Ramos (cell line): ENCODE data around the gene RAD54L2.
"Not testable (repeated sequence)": the region's sequence is repeated elsewhere in the genome, so short reads cannot be mapped to it uniquely, and the experiment has no call there.

Source experiments
- in situ Hi-C: fragments of 300-500 bp; cut with MboI; formaldehyde crosslinking; loops from one replicate; pipeline ENCODE4 v1.14.3; 2022; ENCODE audit warnings: low sequenced_read_pairs; ENCODE audit not compliant: unreplicated experiment

RAD54L2 gene, protein sequence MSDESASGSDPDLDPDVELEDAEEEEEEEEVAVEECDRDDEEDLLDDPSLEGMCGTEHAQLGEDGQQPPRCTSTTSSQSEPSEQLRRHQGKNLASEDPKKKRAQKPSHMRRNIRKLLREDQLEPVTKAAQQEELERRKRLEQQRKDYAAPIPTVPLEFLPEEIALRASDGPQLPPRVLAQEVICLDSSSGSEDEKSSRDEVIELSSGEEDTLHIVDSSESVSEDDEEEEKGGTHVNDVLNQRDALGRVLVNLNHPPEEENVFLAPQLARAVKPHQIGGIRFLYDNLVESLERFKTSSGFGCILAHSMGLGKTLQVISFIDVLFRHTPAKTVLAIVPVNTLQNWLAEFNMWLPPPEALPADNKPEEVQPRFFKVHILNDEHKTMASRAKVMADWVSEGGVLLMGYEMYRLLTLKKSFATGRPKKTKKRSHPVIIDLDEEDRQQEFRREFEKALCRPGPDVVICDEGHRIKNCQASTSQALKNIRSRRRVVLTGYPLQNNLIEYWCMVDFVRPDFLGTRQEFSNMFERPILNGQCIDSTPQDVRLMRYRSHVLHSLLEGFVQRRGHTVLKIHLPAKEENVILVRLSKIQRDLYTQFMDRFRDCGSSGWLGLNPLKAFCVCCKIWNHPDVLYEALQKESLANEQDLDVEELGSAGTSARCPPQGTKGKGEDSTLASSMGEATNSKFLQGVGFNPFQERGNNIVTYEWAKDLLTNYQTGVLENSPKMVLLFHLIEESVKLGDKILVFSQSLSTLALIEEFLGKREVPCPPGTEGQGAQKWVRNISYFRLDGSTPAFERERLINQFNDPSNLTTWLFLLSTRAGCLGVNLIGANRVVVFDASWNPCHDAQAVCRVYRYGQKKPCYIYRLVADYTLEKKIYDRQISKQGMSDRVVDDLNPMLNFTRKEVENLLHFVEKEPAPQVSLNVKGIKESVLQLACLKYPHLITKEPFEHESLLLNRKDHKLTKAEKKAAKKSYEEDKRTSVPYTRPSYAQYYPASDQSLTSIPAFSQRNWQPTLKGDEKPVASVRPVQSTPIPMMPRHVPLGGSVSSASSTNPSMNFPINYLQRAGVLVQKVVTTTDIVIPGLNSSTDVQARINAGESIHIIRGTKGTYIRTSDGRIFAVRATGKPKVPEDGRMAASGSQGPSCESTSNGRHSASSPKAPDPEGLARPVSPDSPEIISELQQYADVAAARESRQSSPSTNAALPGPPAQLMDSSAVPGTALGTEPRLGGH (N-terminal part only)

GRCh38 chr3:51538459-51539290 lies at the start of gene RAD54L2:
Gene RAD54L2, plus strand, starts transcription at chr3:51538719. Its CDS starts 51,702 bp downstream, at chr3:51590421.
- in situ Hi-C loops: no loop called here

DNA sequence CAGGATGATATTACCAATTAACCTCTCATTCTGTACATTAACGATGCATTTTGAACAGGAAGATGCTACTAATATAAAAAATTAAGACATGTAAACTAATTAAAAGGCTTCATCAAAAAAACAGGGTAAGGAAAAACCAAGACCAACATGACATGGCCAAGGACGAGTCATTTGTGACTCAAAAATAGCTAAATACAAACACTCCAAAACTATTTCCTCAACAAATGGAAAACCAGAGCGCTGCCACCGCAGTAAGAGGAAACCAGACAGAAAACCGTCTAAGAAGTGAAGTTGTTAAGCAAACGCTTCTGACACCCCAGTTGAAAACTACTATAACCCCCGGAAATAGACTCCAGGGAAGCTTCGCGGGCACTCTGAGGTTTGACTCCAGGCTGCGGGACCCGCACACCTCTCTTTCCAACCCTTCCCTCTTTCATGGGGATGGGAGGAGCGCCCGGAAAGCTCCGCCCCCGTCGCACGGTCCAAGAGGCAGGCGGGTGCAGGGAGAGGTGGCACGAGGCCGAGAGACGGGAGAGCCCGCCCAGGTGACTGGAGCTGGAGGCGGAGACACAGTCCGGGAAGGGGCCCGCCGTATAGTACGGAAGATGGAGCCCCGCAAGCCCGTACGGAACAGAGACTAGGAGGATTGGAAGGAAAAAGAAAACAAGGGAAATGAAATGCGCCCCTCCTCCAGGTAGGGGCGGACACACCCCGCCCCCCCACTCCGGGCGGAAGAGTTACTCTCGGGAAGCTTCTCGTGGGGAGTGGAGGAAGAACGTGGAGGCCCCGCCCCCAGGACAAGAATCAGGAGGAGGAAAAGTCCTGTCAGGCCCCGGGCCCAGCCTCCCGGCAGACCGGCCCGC lies 39.4 kb upstream of the RAD54L2 start:
- in situ Hi-C loops: no loop called here

- in situ Hi-C loops: loop anchor here (5.0 to 10.0 kb wide), 2 partner anchors 182 to 304 kb away; no protein-coding TSS in a partner anchor
Observed at GRCh38 chr3:51500632-51501131, 37.8 kb upstream of the RAD54L2 start.

- in situ Hi-C loops: loop anchor here (5.0 to 10.0 kb wide), 2 partner anchors 180 to 303 kb away; no protein-coding TSS in a partner anchor
Observed at GRCh38 chr3:51501833-51502561, 36.5 kb upstream of the RAD54L2 start.

DNA sequence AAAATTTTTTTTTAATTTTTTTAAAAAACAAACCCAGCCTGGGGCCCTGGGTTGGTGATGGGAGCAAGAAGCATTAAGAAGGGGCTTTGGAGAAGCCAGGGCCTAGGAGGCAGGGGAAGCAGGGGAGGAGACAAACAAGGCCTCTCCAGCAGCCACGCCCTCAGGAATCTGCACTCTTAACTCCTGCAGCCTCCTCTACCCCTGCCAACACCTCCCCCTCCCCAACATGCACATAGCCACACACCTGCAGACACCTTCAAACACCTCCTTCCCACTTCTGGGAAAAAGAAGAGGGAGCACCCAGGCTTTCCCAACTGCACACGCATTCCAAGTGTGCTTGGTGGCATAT lies 36.0 kb upstream of the RAD54L2 start:
- in situ Hi-C loops: loop anchor here (5.0 to 10.0 kb wide), 2 partner anchors 180 to 302 kb away; no protein-coding TSS in a partner anchor

DNA sequence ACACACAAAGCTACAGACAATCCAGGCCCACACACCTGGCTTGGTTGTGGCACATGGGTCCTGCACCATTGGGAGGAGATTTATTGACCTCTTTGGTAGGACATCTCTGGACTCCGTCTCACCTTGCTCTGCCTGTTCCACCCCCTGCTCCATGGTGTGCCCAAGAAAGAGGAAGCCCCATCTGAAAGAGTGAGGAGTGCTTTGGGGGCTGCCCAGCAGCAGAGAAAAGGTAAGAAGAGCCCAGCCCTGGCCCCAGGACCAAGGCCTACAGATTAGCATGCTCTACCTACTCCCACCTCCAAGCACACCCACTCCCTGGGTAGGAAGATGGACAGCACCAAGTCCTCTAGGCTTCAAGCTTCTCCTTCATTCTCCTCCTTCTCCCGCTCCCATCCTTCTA lies 35.5 kb upstream of the RAD54L2 start:
- in situ Hi-C loops: loop anchor here (5.0 to 10.0 kb wide), 2 partner anchors 179 to 302 kb away; no protein-coding TSS in a partner anchor

DNA sequence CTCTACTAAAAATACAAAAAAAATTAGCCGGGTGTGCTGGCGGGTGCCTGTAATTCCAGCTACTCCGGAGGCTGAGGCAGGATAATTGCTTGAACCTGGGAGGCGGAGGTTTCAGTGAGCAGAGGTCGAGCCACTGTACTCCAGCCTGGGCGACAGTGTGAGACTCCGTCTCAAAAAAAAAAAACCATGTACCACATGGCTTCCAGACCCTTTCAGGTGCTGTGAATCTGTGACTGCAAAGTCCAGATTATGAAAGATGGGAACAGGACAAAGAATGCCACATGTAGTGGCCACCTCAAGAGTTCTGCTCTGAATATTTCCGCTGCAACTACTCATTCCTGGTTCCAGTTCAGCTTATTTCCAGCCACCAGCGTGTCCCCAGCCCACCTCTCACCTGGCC lies 30.3 kb upstream of the RAD54L2 start:
- in situ Hi-C loops: loop anchor here (10.0 kb wide), 1 partner anchor 297 kb away; no protein-coding TSS in a partner anchor

DNA sequence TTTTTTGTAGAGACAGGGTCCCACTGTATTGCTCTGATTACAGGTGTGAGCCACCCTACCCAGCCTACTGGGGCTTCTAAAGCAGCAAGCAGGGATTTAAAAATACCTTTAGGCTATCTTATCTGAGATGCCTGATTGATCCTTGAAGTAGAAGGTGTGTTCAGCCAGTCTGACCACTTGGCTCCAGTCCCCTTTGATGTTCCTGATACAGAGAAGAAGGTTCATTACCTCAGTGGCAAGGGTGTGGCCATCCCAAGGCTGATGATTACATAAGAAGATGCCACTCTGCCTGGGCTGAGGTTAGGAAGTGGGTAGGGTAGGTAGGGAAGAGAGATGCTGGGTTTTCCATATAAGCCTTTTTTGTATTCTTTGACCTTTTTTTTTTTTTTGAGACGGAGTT lies 27.5 kb upstream of the RAD54L2 start:
- in situ Hi-C loops: no loop called here

DNA sequence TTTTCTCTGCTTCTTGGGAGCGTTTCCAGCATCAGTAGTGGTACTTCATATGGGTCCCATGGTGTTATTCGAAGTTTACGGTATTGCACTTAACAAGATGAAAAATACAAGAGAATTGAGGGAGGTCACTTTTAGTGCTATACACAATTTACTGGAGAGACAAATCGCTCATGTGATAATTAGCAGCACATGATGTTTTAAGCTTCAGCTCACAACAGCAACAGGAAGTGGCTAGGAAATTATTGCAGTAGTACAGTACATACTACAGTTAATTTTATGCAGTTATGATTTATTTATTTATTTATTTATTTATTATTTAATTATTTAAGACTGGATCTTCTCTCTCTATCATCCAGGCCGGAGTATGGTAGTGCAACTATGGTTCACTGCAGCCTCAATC lies 24.3 kb upstream of the RAD54L2 start:
- in situ Hi-C loops: no loop called here

- in situ Hi-C loops: no loop called here
Observed at GRCh38 chr3:51519848-51520247, 18.7 kb upstream of the RAD54L2 start.

- in situ Hi-C loops: not testable (repeated sequence)
Observed at GRCh38 chr3:51520906-51521730, 17.4 kb upstream of the RAD54L2 start.

DNA sequence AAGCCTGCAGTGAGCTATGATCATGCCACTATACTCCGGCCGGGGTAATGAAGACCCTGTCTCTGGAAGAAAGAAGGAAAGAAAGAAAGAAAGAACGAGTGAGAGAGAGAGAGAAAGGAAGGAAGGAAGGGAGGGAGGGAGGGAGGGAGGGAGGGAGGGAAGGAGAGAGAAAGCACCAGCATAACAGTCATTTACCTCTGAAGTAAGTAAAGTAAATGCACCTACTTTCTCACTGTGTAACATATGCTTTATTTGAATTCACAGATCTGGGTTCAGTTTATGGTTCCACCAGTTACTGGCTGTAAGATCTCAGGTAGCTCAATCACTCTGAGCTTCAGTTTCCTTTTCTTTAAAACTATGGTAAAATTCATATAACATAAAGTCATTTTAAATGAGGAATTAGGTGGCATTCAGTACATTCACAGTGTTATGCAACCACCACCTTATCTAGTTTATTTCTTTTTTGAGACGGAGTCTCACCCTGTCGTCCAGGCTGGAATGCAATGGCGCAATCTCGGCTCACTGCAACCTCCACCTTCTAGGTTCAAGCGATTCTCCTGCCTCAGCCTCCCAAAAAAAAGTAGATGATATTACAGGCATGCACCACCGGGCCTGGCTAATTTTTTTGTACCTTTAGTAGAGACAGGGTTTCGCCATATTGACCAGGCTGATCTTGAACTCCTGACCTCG lies 16.1 kb upstream of the RAD54L2 start:
- in situ Hi-C loops: no loop called here

GRCh38 chr3:51524874-51525273 lies 13.6 kb upstream of the RAD54L2 start:
- in situ Hi-C loops: not testable (repeated sequence)

GRCh38 chr3:51530485-51530884 lies 8.0 kb upstream of the RAD54L2 start:
- in situ Hi-C loops: no loop called here

DNA sequence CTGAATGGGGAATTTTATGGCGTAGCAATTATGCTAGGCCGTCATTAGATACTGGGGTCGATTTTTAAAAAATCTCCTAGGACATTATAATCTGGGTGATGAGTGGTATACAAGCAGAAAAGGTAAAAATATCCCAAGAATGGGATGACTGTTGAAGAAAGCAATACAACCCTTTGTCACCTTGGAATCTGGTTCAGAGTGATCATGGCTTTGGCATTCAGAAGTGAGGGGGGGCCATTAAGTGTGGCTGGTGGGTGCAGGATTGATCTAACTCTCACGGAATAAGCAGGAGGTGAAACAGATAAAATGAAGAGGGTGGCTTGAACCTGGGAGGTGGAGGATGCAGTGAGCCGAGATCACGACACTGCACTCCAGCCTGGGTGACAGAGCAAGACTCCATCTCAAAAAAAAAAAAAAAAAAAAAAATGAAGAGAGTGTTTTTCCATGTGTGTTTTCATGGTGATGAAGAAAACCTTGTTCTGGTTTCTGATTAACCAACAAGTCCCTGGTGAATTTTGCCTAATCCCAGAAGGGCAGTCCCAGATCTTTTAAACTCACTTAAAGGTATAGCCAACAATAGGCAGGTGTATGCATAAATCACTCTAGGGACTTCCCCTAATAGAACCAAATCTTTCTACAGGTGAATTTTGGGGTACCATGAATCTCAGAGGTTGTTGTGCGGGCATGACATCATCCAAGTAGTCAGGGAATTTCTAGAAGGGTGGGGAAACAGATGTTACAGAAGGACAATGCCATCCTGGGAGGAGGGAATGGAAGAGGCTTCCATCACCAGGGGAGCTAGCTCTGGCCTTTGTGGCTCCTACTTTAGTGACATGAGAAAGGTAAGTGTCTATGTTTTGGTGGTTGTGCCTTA lies 3.1 kb upstream of the RAD54L2 start:
- in situ Hi-C loops: no loop called here
